PC-3 (cell line): ENCODE data around the gene HGS. TPM values are rescaled to one million over a fixed set of nuclear protein-coding genes. Genes with fewer than 3 reads are reported as not detected.

Experiments used
- ATAC-seq: fragments of 200-7000 bp; cut with Tn5 transposase; 2 replicates; pipeline ENCODE4 v1.9.1; 2020; ENCODE audit warnings: mild to moderate bottlenecking, moderate library complexity
- BruUV-seq: library from RNA; stranded (reverse); fragments of 400-500 nt; replicated peaks from 2 replicates; lab custom pipeline; 2021; lab: Mats Ljungman, UMichigan
- CTCF ChIA-PET: fragments of 300-600 bp; sonication (Branson Sonifier 250); formaldehyde crosslinking; loops from one replicate; lab custom pipeline; 2022; ENCODE audit warnings: antibody characterized with exemption; lab: Charles Lee
- POLR2A ChIA-PET: fragments of 300-600 bp; sonication (Branson Sonifier 250); formaldehyde crosslinking; loops from one replicate; lab custom pipeline; 2022; ENCODE audit warnings: antibody characterized with exemption; ENCODE audit not compliant: unreplicated experiment; lab: Charles Lee
- DNase-seq: peaks from one replicate; pipeline ENCODE4 v3.0.0-alpha.2; 2015
- H2AFZ ChIP-seq: fragments of 300-600 bp; sonication (generic); 2 replicates; pipeline ENCODE4 v1.6.0; 2016; ENCODE audit warnings: antibody characterized with exemption, low read length
- H3F3A ChIP-seq: fragments of 300-600 bp; sonication (generic); one replicate; pipeline ENCODE4 v1.6.0; 2017; ENCODE audit warnings: antibody characterized with exemption, low read length, control low read depth, mild to moderate bottlenecking; ENCODE audit not compliant: unreplicated experiment
- H3K27ac ChIP-seq: fragments of 300-600 bp; sonication (generic); 2 replicates; pipeline ENCODE4 v1.5.1; 2016; ENCODE audit warnings: mild to moderate bottlenecking, low read length
- H3K27me3 ChIP-seq: fragments of 300-600 bp; sonication (generic); 2 replicates; pipeline ENCODE4 v1.6.1; 2016; ENCODE audit warnings: low read length, mixed read lengths
- H3K36me3 ChIP-seq: fragments of 300-600 bp; sonication (generic); 2 replicates; pipeline ENCODE4 v1.6.1; 2016; ENCODE audit warnings: low read depth, mixed run types, low read length, mixed read lengths
- H3K4me1 ChIP-seq: fragments of 300-600 bp; sonication (generic); 2 replicates; pipeline ENCODE4 v1.5.1; 2016; ENCODE audit warnings: low read length; ENCODE audit not compliant: insufficient read depth
- H3K4me2 ChIP-seq: fragments of 300-600 bp; sonication (generic); 2 replicates; pipeline ENCODE4 v1.6.0; 2016; ENCODE audit warnings: low read length
- H3K4me3 ChIP-seq: fragments of 300-600 bp; sonication (generic); 2 replicates; pipeline ENCODE4 v1.5.1; 2016; ENCODE audit warnings: mild to moderate bottlenecking, low read length, mixed read lengths
- H3K79me2 ChIP-seq: fragments of 300-600 bp; sonication (generic); 2 replicates; pipeline ENCODE4 v1.6.1; 2017; ENCODE audit warnings: low read length, mixed read lengths
- H3K9ac ChIP-seq: fragments of 300-600 bp; sonication (generic); 2 replicates; pipeline ENCODE4 v1.6.0; 2016; ENCODE audit warnings: mild to moderate bottlenecking, low read length
- H3K9me2 ChIP-seq: fragments of 300-600 bp; sonication (generic); replicated peaks from 2 replicates; pipeline ENCODE4 v1.6.1; 2016; ENCODE audit warnings: mixed run types, low read length, mixed read lengths
- H3K9me3 ChIP-seq: fragments of 300-600 bp; sonication (generic); 2 replicates; pipeline ENCODE4 v1.6.1; 2016; ENCODE audit warnings: low read length, mixed read lengths
- H4K20me1 ChIP-seq: fragments of 300-600 bp; sonication (generic); 2 replicates; pipeline ENCODE4 v1.6.1; 2016; ENCODE audit warnings: low read length, mixed read lengths
- EZH2 ChIP-seq: fragments of 300-600 bp; sonication (generic); IDR thresholded peaks from one replicate; pipeline ENCODE4 v1.6.1; 2017; ENCODE audit warnings: antibody characterized with exemption, mild to moderate bottlenecking, low read length; ENCODE audit not compliant: unreplicated experiment
- EZH2phosphoT487 ChIP-seq: fragments of 300-600 bp; sonication (generic); IDR thresholded peaks from 2 replicates; pipeline ENCODE4 v1.6.1; 2018; ENCODE audit warnings: mild to moderate bottlenecking, antibody characterized with exemption, low read length, borderline replicate concordance
- intact Hi-C: fragments of 100-400 bp; cut with micrococcal nuclease; formaldehyde crosslinking; loops from 2 replicates; pipeline ENCODE4 v1.9.0; 2023
- total RNA-seq: library from RNA; depleted of rRNA; stranded (reverse); fragments of >200 nt; gene quantifications from 2 replicates; pipeline ENCODE4 v1.2.3, GENCODE V29; 2014
- TF ChIP-seq, protein P1 (sequence below): fragments of 300-600 bp; sonication (generic); conservative IDR thresholded peaks from 2 replicates; pipeline ENCODE4 v1.5.1; 2017; ENCODE audit warnings: antibody characterized with exemption, low read depth, mild to moderate bottlenecking, low read length

Gene HGS
- total RNA-seq, 1 experiment from 2014 or later: 177 TPM

DNA sequence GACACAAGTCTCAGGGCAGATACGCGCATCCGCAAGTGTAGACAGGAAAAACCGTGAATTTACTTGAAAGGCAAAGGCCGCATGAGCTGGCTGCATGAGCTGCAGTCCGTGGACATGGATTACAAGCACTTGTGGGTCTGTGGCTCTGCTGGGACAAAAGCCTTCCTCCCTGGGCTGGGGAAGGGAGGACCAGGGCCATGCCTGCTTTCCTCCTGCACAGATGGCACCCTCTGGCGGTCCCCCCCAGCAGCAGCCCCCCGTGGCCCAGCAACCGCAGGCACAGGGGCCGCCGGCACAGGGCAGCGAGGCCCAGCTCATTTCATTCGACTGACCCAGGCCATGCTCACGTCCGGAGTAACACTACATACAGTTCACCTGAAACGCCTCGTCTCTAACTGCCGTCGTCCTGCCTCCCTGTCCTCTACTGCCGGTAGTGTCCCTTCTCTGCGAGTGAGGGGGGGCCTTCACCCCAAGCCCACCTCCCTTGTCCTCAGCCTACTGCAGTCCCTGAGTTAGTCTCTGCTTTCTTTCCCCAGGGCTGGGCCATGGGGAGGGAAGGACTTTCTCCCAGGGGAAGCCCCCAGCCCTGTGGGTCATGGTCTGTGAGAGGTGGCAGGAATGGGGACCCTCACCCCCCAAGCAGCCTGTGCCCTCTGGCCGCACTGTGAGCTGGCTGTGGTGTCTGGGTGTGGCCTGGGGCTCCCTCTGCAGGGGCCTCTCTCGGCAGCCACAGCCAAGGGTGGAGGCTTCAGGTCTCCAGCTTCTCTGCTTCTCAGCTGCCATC, 17.7 kb downstream of the HGS start:
- Histone ChIP-seq H3K36me3 (peaks cover 50% of the 10 kb centered on the region), H3K9me2 (no peaks in the 10 kb centered on the region), H3K4me3 (peak overlapping the region; percentile 75), H3K79me2 (peaks cover 91% of the 10 kb centered on the region), H3K4me2 (peak overlapping the region; percentile 97), H2AFZ (no peak overlapping the region), H3K27me3 (no peaks in the 10 kb centered on the region), H3K9me3 (no peaks in the 10 kb centered on the region), H3K9ac (peak overlapping the region; percentile 99), H4K20me1 (peaks cover 10% of the 10 kb centered on the region; the same call in 1 of the 2 replicates), H3K4me1 (peaks cover 22% of the 10 kb centered on the region), H3F3A (peaks cover 3% of the 10 kb centered on the region), H3K27ac (peak overlapping the region; percentile 1; the same call in 1 of the 2 replicates)
- ChIA-PET POLR2A (interaction anchor here (0.6 to 0.8 kb wide), 2 partner anchors 18 to 174 kb away, joined by 3 to 4 read pairs; partner anchors contain the start of genes ARL16, FSCN2 and HGS), CTCF (interaction anchor here (1.0 kb wide), 1 partner anchor 18 kb away, joined by 3 read pairs; the partner anchor contains the start of genes ARL16 and HGS)
- ATAC-seq (peak; percentile 31), DNase-seq (peak; percentile 25)
- intact Hi-C loops: no loop called here
- BruUV-seq: no TSS peak
- TF ChIP-seq, protein P1, sequence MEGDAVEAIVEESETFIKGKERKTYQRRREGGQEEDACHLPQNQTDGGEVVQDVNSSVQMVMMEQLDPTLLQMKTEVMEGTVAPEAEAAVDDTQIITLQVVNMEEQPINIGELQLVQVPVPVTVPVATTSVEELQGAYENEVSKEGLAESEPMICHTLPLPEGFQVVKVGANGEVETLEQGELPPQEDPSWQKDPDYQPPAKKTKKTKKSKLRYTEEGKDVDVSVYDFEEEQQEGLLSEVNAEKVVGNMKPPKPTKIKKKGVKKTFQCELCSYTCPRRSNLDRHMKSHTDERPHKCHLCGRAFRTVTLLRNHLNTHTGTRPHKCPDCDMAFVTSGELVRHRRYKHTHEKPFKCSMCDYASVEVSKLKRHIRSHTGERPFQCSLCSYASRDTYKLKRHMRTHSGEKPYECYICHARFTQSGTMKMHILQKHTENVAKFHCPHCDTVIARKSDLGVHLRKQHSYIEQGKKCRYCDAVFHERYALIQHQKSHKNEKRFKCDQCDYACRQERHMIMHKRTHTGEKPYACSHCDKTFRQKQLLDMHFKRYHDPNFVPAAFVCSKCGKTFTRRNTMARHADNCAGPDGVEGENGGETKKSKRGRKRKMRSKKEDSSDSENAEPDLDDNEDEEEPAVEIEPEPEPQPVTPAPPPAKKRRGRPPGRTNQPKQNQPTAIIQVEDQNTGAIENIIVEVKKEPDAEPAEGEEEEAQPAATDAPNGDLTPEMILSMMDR: 0 out of 2 replicates have a peak, but pooled peaks have one; percentile 23
- no peak for TF ChIP-seq EZH2phosphoT487

DNA sequence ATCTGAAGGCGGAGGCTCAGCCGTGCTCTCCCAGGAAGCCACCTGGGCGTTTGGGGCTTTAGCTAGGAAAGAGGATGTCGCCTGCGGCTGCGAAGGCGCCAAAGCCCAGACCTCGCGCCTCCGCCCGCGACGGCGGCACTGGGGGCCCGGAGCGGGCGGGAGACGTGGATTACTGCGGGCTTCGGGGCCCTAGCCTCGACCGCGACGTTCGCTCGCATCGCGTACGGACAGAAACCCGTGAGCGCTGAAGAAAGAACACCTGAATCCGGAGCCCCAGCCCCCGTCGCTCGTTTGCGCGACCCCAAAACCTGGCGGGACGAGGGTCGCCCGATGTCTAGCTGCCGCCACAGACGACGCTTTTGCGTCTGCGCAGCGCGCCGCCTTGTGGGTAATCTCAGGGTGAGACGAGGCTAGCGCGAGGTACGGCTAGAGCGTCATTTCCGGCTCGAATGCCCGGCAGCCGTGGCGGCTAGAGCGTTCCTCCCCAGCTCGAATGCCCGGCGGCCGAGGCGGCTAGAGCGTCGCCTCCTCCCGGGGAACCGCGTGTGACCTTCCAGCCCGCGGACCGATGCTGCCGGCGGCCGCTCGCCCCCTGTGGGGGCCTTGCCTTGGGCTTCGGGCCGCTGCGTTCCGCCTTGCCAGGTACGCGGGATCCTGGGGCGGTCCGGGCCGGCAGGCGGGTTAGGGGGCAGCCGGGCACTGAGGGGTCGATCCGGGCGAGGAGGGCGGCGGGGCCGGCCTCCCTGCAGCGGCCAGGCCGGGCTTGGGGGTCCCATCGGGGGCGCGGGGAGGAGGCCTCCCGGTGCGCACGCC, 19.3 kb downstream of the HGS start, which contains the start of gene MRPL12:
MRPL12 (plus strand) TSS at position 434 of the 813 bp plus-strand sequence; CDS start at position 569, 135 bp downstream.
- ChIA-PET POLR2A (interaction anchor here (0.6 to 1.0 kb wide), 7 partner anchors 10 to 324 kb away, joined by 3 to 10 read pairs (median 4); partner anchors contain the start of genes CCDC137 and PCYT2), CTCF (no interaction called here)
- Histone ChIP-seq H3K79me2 (peaks cover 83% of the 10 kb centered on the region), H3K9me2 (no peaks in the 10 kb centered on the region), H3K9ac (peak within 1 kb of the TSS; percentile 99), H3K9me3 (no peaks in the 10 kb centered on the region), H2AFZ (peak within 1 kb of the TSS; percentile 62), H3K4me3 (peak within 1 kb of the TSS; percentile 75), H3K36me3 (peaks cover 51% of the 10 kb centered on the region), H3F3A (peaks cover 3% of the 10 kb centered on the region), H3K27me3 (no peaks in the 10 kb centered on the region), H4K20me1 (peaks cover 15% of the 10 kb centered on the region; the same call in 1 of the 2 replicates), H3K27ac (peak within 1 kb of the TSS; percentile 74), H3K4me1 (peaks cover 22% of the 10 kb centered on the region), H3K4me2 (peak within 1 kb of the TSS; percentile 97)
- TF ChIP-seq EZH2: no peak
- intact Hi-C loops: no loop called here
- peak; percentile 95 for DNase-seq
- BruUV-seq: no TSS peak
- ATAC-seq: peak; percentile 80
